HG03457 (cell line): ENCODE measurements around the gene IRF3.
"Not testable (repeated sequence)": the region's sequence is repeated elsewhere in the genome, so short reads cannot be mapped to it uniquely, and the experiment has no call there.

Experiments
- ATAC-seq: cut with Tn5 transposase; IDR thresholded peaks from one replicate; pipeline ENCODE4 v1.9.1; 2021; ENCODE audit warnings: moderate number of reproducible peaks; ENCODE audit not compliant: unreplicated experiment

The IRF3 gene

DNA sequence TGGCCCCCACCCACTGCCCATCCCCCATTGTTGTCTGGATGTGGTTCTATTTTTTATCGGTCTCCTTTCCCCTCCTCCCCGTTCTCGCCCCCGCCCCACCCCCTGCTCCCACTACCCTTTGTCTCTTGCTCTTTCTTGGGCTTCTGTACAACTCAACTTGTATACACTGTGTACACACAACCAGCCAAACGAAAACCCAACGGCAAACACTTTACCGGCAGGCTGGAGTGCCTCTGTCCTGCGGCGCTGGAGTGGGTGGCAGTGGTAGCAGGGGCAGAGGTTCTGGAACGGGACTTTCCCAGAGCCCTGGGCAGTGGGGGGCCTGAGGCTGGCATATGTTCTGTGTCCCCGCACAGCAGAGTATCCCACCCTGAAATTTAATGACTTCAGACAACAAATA, 39.4 kb downstream of the IRF3 start:
- no peak for ATAC-seq

DNA sequence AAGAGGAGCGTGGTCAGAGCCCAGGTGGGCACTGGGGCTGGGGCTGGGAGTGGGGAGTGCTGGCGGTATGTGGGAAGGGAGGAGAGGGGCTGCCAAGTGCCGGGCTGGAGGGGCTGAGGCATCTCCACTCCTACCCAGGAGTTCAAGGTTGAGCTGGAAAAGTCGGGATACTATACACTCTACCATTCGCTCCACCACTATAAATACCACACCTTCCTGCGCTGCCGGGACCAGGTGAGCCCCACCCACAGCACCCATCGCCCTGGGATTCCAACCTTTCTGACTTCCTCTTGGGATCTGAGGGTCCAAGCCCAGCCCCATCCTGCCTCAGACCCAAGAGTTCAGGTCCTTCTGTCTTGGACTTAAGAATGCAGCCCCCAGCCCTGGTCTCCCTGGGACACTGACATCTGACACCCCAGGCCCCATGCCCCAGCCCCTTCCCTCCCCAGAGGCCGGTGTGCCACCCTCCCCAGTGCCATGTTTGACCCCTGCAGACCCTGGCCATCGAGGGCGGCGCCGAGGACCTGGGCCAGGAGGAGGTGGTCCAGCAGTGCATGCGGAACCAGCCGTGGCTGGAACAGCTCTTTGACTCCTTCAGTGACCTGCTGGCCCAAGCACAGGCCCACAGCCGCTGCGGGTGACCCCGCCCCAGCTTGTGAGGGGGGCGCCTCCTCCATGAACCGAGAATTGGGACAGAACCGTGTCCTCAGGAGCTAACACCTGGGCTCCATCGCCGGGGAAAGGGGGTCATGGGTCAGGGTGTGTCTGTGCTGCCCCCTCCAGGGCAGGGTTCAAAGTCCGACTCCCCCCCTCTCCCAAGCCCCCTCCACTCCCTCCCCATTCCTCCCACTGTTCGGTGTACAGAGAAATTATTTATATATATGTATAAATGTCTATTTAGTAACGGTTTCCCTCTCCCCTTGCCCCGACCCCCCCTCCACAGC, 40.4 kb downstream of the IRF3 start:
- ATAC-seq: no peak

DNA sequence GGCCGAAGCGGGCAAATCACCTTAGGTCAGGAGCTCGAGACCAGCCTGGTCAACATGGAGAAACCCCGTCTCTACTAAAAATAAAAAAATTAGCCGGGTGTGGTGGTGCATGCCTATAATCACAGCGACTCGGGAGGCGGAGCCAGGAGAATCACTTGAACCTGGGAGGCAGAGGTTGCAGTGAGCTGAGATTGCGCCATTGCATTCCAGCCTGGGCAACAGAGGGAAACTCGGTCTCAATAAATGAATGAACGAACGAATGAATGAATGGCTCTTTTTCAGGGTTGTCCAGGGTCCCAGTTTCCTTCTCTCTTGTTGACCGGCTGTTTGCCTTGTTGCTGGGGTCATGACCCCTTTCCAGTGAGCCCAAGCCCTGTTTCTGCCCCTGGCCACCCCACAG, 47.8 kb downstream of the IRF3 start:
- ATAC-seq: not testable (repeated sequence)

DNA sequence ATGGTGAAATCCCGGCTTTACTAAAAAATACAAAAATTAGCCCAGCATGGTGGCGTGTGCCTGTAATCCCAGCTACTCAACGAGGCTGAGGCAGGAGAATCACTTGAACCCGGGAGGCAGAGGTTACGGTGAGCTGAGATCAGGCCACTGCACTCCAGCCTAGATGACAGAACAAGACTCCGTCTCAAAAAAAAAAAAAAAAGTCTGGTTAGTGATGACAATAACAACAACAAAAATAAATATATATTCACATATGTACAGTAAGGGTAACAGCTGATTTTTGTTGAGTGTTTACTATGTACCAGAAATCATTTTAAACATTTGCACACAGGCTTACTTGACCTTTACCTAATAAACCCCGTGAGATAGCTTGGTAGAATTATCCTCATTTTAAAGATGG, 48.7 kb downstream of the IRF3 start:
- no peak for ATAC-seq

DNA sequence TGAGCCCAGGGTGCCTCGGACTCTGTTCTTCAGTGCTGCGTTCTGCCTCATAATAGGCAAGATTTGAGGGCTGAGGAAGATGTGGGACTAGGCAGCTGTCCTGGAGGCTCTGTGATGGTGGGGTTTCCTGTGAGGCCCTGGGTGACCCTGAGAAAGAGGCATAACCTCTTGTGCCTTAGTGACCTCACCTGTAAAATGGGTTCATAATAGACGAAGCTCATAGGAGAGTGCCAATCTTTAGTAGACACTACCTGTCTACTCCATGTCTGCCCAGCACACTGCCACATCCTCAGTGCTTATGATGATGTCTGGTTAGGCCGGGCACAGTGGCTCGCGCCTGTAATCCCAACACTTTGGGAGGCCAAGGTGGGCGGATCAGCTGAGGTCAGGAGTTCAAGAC, 49.1 kb downstream of the IRF3 start:
- no peak for ATAC-seq

DNA sequence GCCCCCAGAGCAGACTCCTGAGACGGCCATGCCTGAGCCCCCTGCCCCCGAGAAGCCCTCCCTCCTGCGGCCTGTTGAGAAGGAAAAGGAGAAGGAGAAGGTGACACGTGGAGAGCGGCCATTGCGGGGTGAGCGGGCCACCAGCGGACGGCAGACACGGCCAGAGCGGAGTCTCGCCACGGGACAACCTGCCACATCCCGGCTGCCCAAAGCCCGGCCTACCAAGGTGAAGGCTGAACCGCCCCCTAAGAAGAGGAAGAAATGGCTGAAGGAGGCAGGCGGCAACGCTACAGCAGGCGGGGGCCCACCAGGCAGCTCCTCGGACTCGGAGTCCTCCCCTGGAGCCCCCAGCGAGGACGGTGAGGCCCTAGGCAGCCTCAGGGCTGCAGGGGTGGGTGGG, 49.8 kb downstream of the IRF3 start:
- no peak for ATAC-seq

DNA sequence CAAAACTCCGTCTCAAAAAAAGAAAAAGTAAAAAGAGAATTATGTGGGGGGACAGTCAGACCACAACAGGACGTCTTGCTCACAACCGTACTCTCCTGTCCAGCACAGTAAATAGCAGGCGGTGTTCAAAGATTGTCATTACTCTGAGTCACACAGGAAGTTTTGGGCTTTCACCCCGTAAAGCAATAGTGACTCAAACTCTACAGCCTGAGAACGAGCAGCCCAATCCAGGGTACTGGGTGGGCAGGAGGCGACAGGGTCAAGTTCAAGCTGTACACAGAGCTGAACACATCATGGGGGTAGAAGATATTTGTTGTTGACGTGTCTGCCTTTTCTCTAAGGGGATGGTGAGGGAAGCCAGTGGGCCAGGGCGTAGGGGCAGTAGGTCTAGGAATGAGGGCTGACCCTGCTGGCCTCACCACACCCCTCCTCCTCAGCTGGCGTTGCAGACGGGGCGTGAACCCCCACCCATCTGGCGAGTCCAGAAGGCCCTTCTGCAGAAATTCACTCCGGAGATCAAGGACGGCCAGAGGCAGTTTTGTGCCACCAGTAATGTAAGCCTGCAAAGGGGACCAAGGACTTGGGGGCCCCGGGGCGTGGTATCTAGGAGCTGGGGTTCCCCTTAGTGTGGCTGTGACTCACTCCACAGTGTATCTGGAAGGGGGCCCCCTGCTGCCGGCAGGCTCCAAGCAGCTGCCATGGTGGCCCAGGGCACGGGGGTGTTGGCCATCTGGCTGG, 51.4 kb downstream of the IRF3 start:
- ATAC-seq: no peak

DNA sequence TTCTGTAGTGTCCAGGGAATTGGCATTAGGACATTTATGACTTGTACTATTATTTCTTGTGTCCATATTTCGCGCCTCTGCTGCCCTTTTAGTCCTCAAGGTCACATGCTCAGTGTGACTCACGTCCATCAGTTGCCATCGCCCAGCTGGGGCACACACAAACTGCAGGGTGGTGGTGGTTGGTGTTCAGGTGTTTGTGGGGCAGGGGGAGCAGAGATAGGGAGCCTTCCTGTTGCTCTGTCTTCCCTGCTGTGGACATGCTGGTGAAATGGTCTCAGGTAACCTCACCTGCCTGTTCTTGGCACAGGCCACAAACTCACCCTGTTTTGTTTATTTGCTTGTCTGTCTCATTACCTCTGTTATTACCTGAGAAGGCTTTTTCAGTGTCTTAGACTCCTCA, 52.3 kb downstream of the IRF3 start:
- ATAC-seq: no peak
